Omental fat pad (tissue), 4 donors: ENCODE data around the gene GAMT. TPM values are rescaled to one million over a fixed set of nuclear protein-coding genes. Genes with fewer than 3 reads are reported as not detected.

Source experiments
- ATAC-seq: fragments of 150-250 bp; one replicate; pipeline ENCODE4 v1.9.1; 2016; ENCODE audit warnings: mild to moderate bottlenecking, moderate library complexity; ENCODE audit not compliant: low FRiP score
- DNase-seq: peaks from one replicate; pipeline ENCODE4 v3.0.0-alpha.2; 2019; ENCODE audit warnings: low spot score
- CTCF ChIP-seq, 3 donors: fragments of 450-650 bp; IDR thresholded peaks; one replicate each; pipeline ENCODE4 v1.5.1; 2016 to 2017; ENCODE audit warnings: antibody characterized with exemption in 3 of 3, mild to moderate bottlenecking in 3 of 3, moderate library complexity in 2 of 3
- total RNA-seq, 4 donors: library from RNA; depleted of rRNA; stranded (reverse); fragments of >200 nt; gene quantifications; one replicate each; pipeline ENCODE4 v1.1.0, GENCODE V29; 2016

Gene GAMT
- total RNA-seq, 4 donors from 2014 or later, result 10.8 to 16.2 (median 13.7) TPM

- no peak for DNase-seq
- no peak for ATAC-seq
- TF ChIP-seq CTCF (IDR thresholded peaks at IDR 0.05), result no peak
Measured at GRCh38 chr19:1387684-1388636, 13.4 kb downstream of the GAMT start.

- DNase-seq (no peak), ATAC-seq (no peak)
- no peak for TF ChIP-seq CTCF (IDR thresholded peaks at IDR 0.05)
Measured at GRCh38 chr19:1386945-1387683, 14.2 kb downstream of the GAMT start.

GRCh38 chr19:1385816-1386215, 15.5 kb downstream of the GAMT start:
- no peak for DNase-seq
- TF ChIP-seq CTCF (IDR thresholded peaks at IDR 0.05), result no peak
- ATAC-seq, result no peak

- ATAC-seq (no peak), DNase-seq (no peak)
- no peak for TF ChIP-seq CTCF (IDR thresholded peaks at IDR 0.05)
Measured at GRCh38 chr19:1384478-1385110, 16.7 kb downstream of the GAMT start.

GRCh38 chr19:1384085-1384462, 17.3 kb downstream of the GAMT start:
- TF ChIP-seq CTCF (IDR thresholded peaks at IDR 0.05), result no peak
- no peak for ATAC-seq
- DNase-seq, result no peak

- TF ChIP-seq CTCF (IDR thresholded peaks at IDR 0.05), result no peak
- peak; percentile 90 for ATAC-seq
- peak; percentile 86 for DNase-seq
Measured at GRCh38 chr19:1383312-1384084, 17.8 kb downstream of the GAMT start, which contains the start of gene NDUFS7. NDUFS7 (plus strand) TSS chr19:1383907; CDS start chr19:1383927, 20 bp downstream.
